HCT116 (cell line): ENCODE results near the gene ABHD5. TPM values are rescaled to one million over a fixed set of nuclear protein-coding genes. Genes with fewer than 3 reads are reported as not detected.

Experiments used
- ATAC-seq: fragments of 200-7000 bp; cut with Tn5 transposase; 2 replicates; pipeline ENCODE4 v1.9.1; 2020; ENCODE audit warnings: mild to moderate bottlenecking, moderate library complexity
- BruUV-seq: library from RNA; stranded (reverse); fragments of 400-500 nt; replicated peaks from 2 replicates; lab custom pipeline; 2021; lab: Mats Ljungman, UMichigan
- CTCF ChIA-PET: fragments of 300-600 bp; sonication (Branson Sonifier 250); formaldehyde crosslinking; loops from one replicate; lab custom pipeline; 2021; ENCODE audit warnings: antibody characterized with exemption; lab: Charles Lee
- POLR2A ChIA-PET: fragments of 300-600, 350-600 bp; sonication (Branson Sonifier 250); formaldehyde crosslinking; loops from one replicate; lab custom pipeline; 2021; ENCODE audit warnings: antibody characterized with exemption; lab: Charles Lee
- RAD21 ChIA-PET, 2 experiments: fragments of 300-600 bp; sonication (Branson Sonifier 250); formaldehyde crosslinking; loops; one replicate each; lab custom pipeline; 2023; ENCODE audit warnings: low total read pairs in 2 of 2; ENCODE audit not compliant: uncharacterized antibody in 2 of 2, unreplicated experiment in 2 of 2, low non-redundant PET in 1 of 2; lab: Charles Lee
- DNase-seq: peaks from one replicate; pipeline ENCODE4 v3.0.0-alpha.2; 2010; ENCODE audit warnings: low read depth, low spot score
- H2AFZ ChIP-seq: fragments of 200-600 bp; shearing (Covaris generic), sonication (generic); 2 replicates; pipeline ENCODE4 v1.6.1; 2017; ENCODE audit warnings: low read depth, mixed run types, mixed read lengths, antibody characterized with exemption, low read length; ENCODE audit not compliant: poor library complexity, severe bottlenecking
- H3K27ac ChIP-seq: 2 replicates; pipeline ENCODE4 v1.5.1; 2012; ENCODE audit warnings: low read depth, low read length
- H3K27me3 ChIP-seq: fragments of 200-600 bp; sonication (generic); 2 replicates; pipeline ENCODE4 v1.6.1; 2016; ENCODE audit warnings: mixed run types, low read length, mixed read lengths; ENCODE audit not compliant: insufficient read depth
- H3K36me3 ChIP-seq, 2 experiments: fragments of 200-500 bp in 1 of 2; fragments of 200-600 bp in 1 of 2; sonication (Bioruptor generic) in 1 of 2; sonication (generic) in 1 of 2; 2 replicates each; pipeline versions ENCODE4 v1.5.1 to v1.6.1; 2014 to 2016; ENCODE audit warnings: low read length in 2 of 2, inconsistent platforms in 1 of 2, mixed read lengths in 1 of 2, mixed run types in 1 of 2; ENCODE audit not compliant: insufficient read depth in 2 of 2, control insufficient read depth in 1 of 2
- H3K4me1 ChIP-seq, 2 experiments: fragments of 200-600 bp in 1 of 2; sonication (generic) in 1 of 2; 2 replicates each; pipeline versions ENCODE4 v1.5.1 to v1.6.1; 2012 to 2017; ENCODE audit warnings: low read length in 2 of 2, inconsistent platforms in 1 of 2, mild to moderate bottlenecking in 1 of 2, mixed read lengths in 1 of 2, mixed run types in 1 of 2, moderate library complexity in 1 of 2; ENCODE audit not compliant: insufficient read depth in 2 of 2, control insufficient read depth in 1 of 2
- H3K4me2 ChIP-seq: fragments of 200-600 bp; sonication (generic); 2 replicates; pipeline ENCODE4 v1.6.1; 2017; ENCODE audit warnings: mixed run types, low read length, mixed read lengths
- H3K4me3 ChIP-seq, 2 experiments: fragments of 200-600 bp in 1 of 2; sonication (generic) in 1 of 2; replicated peaks in 1 of 2; 2 replicates each; pipeline ENCODE4 v1.5.1; 2011 to 2016; ENCODE audit warnings: low read length in 2 of 2, control low read depth in 1 of 2, low read depth in 1 of 2, mild to moderate bottlenecking in 1 of 2, mixed read lengths in 1 of 2, mixed run types in 1 of 2
- H3K79me2 ChIP-seq: fragments of 200-600 bp; sonication (generic); 2 replicates; pipeline ENCODE4 v1.6.1; 2017; ENCODE audit warnings: mild to moderate bottlenecking, mixed run types, low read length, moderate library complexity, mixed read lengths; ENCODE audit not compliant: insufficient read depth
- H3K9ac ChIP-seq: fragments of 200-600 bp; sonication (generic); 2 replicates; pipeline ENCODE4 v1.6.1; 2016; ENCODE audit warnings: low read length, mixed read lengths
- H3K9me2 ChIP-seq: fragments of 200-600 bp; sonication (generic), shearing (Covaris generic); 2 replicates; pipeline ENCODE4 v1.6.1; 2017; ENCODE audit warnings: mixed run types, mild to moderate bottlenecking, moderate library complexity; ENCODE audit not compliant: insufficient read depth
- H3K9me3 ChIP-seq, 2 experiments: fragments of 200-500 bp in 1 of 2; fragments of 200-600 bp in 1 of 2; sonication (Bioruptor generic) in 1 of 2; sonication (generic) in 1 of 2; 2 replicates each; pipeline ENCODE4 v1.6.1; 2014 to 2017; ENCODE audit warnings: low read length in 2 of 2, mixed read lengths in 2 of 2, inconsistent platforms in 1 of 2, low read depth in 1 of 2, mild to moderate bottlenecking in 1 of 2, mixed run types in 1 of 2, moderate library complexity in 1 of 2; ENCODE audit not compliant: control insufficient read depth in 1 of 2, insufficient read depth in 1 of 2
- H4K20me1 ChIP-seq: fragments of 200-600 bp; sonication (generic), shearing (Covaris generic); 2 replicates; pipeline ENCODE4 v1.6.1; 2017; ENCODE audit warnings: mixed run types, mild to moderate bottlenecking, moderate library complexity; ENCODE audit not compliant: insufficient read depth
- CBX3 ChIP-seq: IDR thresholded peaks from 2 replicates; pipeline ENCODE4 v1.6.1; 2012; ENCODE audit warnings: low read depth
- EGR1 ChIP-seq: IDR thresholded peaks from 2 replicates; pipeline ENCODE4 v1.6.1; 2012; ENCODE audit warnings: low read depth
- ELF1 ChIP-seq: IDR thresholded peaks from 2 replicates; pipeline ENCODE4 v1.6.1; 2012; ENCODE audit warnings: low read depth, borderline replicate concordance
- EZH2 ChIP-seq: fragments of 200-600 bp; sonication (generic); IDR thresholded peaks from 2 replicates; pipeline ENCODE4 v1.6.1; 2017; ENCODE audit warnings: antibody characterized with exemption, mixed run types
- FOSL1 ChIP-seq: IDR thresholded peaks from 2 replicates; pipeline ENCODE4 v1.6.1; 2012; ENCODE audit warnings: low read depth
- JUND ChIP-seq: IDR thresholded peaks from 2 replicates; pipeline ENCODE4 v1.6.1; 2012
- MAX ChIP-seq: IDR thresholded peaks from 2 replicates; pipeline ENCODE4 v1.6.1; 2012
- POLR2A ChIP-seq: IDR thresholded peaks from 2 replicates; pipeline ENCODE4 v1.7.0; 2011; ENCODE audit warnings: borderline replicate concordance; ENCODE audit not compliant: insufficient read depth, insufficient read length; ENCODE audit errors: extremely low read depth
- POLR2AphosphoS5 ChIP-seq: IDR thresholded peaks from 2 replicates; pipeline ENCODE4 v1.6.1; 2011; ENCODE audit warnings: mild to moderate bottlenecking, low read depth, low read length, moderate library complexity
- RAD21 ChIP-seq: IDR thresholded peaks from 2 replicates; pipeline ENCODE4 v1.6.1; 2012; ENCODE audit warnings: low read depth, mild to moderate bottlenecking
- SIN3A ChIP-seq: IDR thresholded peaks from 2 replicates; pipeline ENCODE4 v1.6.1; 2012; ENCODE audit warnings: low read depth
- SP1 ChIP-seq: IDR thresholded peaks from 2 replicates; pipeline ENCODE4 v1.6.1; 2012; ENCODE audit warnings: low read depth
- SRF ChIP-seq: IDR thresholded peaks from 2 replicates; pipeline ENCODE4 v1.6.1; 2012; ENCODE audit warnings: low read depth
- TCF7L2 ChIP-seq: IDR thresholded peaks from 2 replicates; pipeline ENCODE4 v1.7.0; 2011; ENCODE audit warnings: borderline replicate concordance, inconsistent platforms; ENCODE audit not compliant: insufficient read depth, insufficient read length; ENCODE audit errors: extremely low read depth
- ZBTB33 ChIP-seq: IDR thresholded peaks from 2 replicates; pipeline ENCODE4 v1.6.1; 2011; ENCODE audit warnings: mild to moderate bottlenecking, low read length, moderate library complexity; ENCODE audit not compliant: insufficient replicate concordance; ENCODE audit errors: extremely low read depth
- ZFX ChIP-seq: fragments of 450-650 bp; IDR thresholded peaks from 2 replicates; pipeline ENCODE4 v1.6.1; 2017
- ZNF274 ChIP-seq: fragments of 200-500 bp; sonication (Bioruptor generic); IDR thresholded peaks from 2 replicates; pipeline ENCODE4 v1.6.1; 2014; ENCODE audit warnings: mild to moderate bottlenecking, low read depth, low read length, inconsistent platforms
- intact Hi-C: fragments of 100-400 bp; cut with micrococcal nuclease; formaldehyde crosslinking; loops from 2 replicates; pipeline ENCODE4 v1.10.0; 2022
- total RNA-seq: library from RNA; stranded (reverse); gene quantifications from one replicate; pipeline ENCODE4 v1.2.1, GENCODE V29; 2021; ENCODE audit not compliant: unreplicated experiment
- TF ChIP-seq, protein P1 (sequence below): IDR thresholded peaks from 2 replicates; pipeline ENCODE4 v1.6.1; 2012

The ABHD5 gene
- total RNA-seq, 1 experiment from 2014 or later: 18.5 TPM

DNA sequence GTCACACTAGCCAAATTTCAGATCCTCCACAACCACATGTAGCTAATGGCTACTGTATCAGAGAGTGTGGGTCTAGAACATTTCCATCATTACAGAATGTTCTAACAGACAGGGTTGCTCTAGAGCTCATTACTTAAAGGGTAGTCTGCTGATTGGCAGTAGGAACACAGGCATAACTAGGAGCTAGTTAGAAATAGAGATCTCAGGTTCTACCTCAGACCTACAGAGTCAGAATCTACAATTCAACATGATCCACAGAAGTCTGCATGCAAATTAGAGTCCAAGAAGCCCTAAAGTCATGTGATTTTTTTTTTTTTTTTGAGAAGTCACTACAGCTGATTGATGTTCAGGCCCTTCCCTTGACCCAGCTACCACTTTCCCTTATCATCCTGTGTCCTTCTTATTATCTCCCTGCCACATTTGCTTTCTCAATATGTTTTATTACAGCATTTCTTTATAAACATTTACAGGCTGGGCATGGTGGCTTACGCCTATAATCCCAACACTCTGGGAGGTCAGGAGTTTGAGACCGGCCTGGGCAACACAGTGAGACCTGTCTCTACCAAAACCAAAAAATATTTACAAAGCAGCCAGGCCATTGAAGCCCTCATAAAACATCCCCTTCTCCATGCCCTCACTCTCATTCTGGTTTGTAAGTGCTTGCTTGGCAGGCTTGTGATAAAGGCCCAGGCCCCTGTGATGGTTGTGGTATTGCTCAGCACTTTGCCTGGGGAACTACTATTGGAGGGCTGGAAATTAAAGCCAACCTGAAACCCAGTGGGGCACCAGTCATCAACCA, 3.8 kb upstream of the ABHD5 start:
- H4K20me1 ChIP-seq: no peaks in the 10 kb centered on the region

GRCh38 chr3:43687499-43687811, 3.3 kb upstream of the ABHD5 start:
- peaks cover 10% of the 10 kb centered on the region for H3K79me2 ChIP-seq
- intact Hi-C loops: no loop called here
- H3K27ac ChIP-seq: no peak overlapping the region
- no peak overlapping the region for H3K4me2 ChIP-seq
- no peaks in the 10 kb centered on the region for H4K20me1 ChIP-seq
- ATAC-seq: no peak
- ChIA-PET POLR2A (no interaction called here), CTCF (no interaction called here), RAD21 (no interaction called here)
- BruUV-seq: no TSS peak
- H3K9me2 ChIP-seq: no peaks in the 10 kb centered on the region
- H3K36me3 ChIP-seq: no peaks in the 10 kb centered on the region
- no peaks in the 10 kb centered on the region for H3K9me3 ChIP-seq
- peaks cover 8 to 21% of the 10 kb centered on the region in 2 experiments; a peak in 2 of 4 replicates for H3K4me1 ChIP-seq
- no peak overlapping the region for H2AFZ ChIP-seq
- H3K9ac ChIP-seq: no peak overlapping the region
- DNase-seq: no peak
- H3K27me3 ChIP-seq: no peaks in the 10 kb centered on the region
- H3K4me3 ChIP-seq: no peak overlapping the region
- no peak for TF ChIP-seq CBX3
- TF ChIP-seq, protein P1, sequence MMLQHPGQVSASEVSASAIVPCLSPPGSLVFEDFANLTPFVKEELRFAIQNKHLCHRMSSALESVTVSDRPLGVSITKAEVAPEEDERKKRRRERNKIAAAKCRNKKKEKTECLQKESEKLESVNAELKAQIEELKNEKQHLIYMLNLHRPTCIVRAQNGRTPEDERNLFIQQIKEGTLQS: no peak
- no peak for TF ChIP-seq SRF
- TF ChIP-seq ZBTB33: no peak
- no peak for TF ChIP-seq SP1
- no peak for TF ChIP-seq FOSL1
- TF ChIP-seq ZNF274: no peak
- no peak for TF ChIP-seq POLR2AphosphoS5
- no peak for TF ChIP-seq ELF1
- no peak for TF ChIP-seq POLR2A
- TF ChIP-seq EZH2: no peak
- no peak for TF ChIP-seq EGR1
- no peak for TF ChIP-seq TCF7L2
- no peak for TF ChIP-seq ZFX
- no peak for TF ChIP-seq SIN3A
- TF ChIP-seq JUND: no peak
- TF ChIP-seq RAD21: no peak

More for the DNA sequence above, 3.8 kb upstream of the ABHD5 start:
- Histone ChIP-seq H3K27me3 (no peaks in the 10 kb centered on the region), H3K27ac (no peak overlapping the region), H3K9me3 (no peaks in the 10 kb centered on the region), H3K79me2 (peaks cover 4% of the 10 kb centered on the region), H3K9me2 (no peaks in the 10 kb centered on the region), H3K4me1 (peaks cover 3 to 16% of the 10 kb centered on the region in 2 experiments; a peak in 2 of 4 replicates), H3K4me3 (no peak overlapping the region), H3K4me2 (no peak overlapping the region), H3K9ac (no peak overlapping the region), H2AFZ (no peak overlapping the region), H3K36me3 (no peaks in the 10 kb centered on the region)
- ATAC-seq: no peak
- POLR2A ChIA-PET: no interaction called here
- CTCF ChIA-PET: no interaction called here
- no peak for DNase-seq
- no TSS peak for BruUV-seq
- intact Hi-C loops: no loop called here
- RAD21 ChIA-PET: no interaction called here
- TF ChIP-seq MAX (no peak), EGR1 (no peak)
